ENCODE measurements around the gene KLRC3.

- TF ChIP-seq EP300 (IDR thresholded peaks at IDR 0.05) (no peak), CTCF (IDR thresholded peaks at IDR 0.05) (no peak)
Observed at GRCh38 chr12:10404798-10405197, 15.6 kb downstream of the KLRC3 start.
